Measurements from ENCODE around the gene ECD. TPM values are rescaled to one million over a fixed set of nuclear protein-coding genes. Genes with fewer than 3 reads are reported as not detected.

Gene ECD
- total RNA-seq, 2 experiments from 2014 or later, result 50.5 to 57.7 TPM

DNA sequence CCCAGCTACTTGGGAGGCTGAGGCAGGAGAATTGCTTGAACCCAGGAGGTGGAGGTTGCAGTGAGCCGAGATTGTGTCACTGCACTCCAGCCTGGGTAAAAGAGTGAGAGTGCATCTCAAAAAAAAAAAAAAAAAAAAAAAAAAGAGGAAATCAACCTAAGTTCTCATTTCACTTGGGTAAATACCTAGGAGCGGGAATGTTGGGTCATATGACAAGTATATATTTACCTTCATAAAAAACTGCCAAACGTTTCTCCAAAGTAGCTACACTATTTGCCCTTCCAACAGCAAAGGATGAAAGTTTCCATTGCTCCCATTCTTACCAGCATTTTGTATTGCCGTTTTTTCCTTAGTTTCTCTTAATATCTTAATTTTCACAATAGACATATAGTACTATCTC lies 81.0 kb downstream of the ECD start:
- H3K27ac ChIP-seq (ENCODE audit: low read depth in 1 of 2, low read length in 2 of 2), result no peak overlapping the region

DNA sequence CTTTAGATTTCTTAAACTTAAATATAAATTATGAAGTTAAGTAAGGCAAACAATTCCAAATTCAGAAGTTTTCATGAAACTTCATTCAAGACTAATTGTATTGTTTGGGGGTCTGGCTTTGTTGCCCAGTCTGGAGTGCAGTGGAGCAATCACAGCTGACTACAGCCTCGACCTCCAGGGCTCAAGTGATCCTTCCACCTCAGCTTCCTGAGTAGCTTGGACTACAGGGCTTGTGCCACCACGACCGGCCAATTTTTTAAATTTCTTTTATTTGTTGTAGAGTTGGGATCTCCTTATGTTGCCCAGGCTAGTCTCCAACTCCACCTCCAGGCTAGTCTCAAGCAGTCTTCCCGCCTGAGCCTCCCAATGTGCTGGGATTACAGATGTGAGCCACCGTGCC lies 83.6 kb downstream of the ECD start:
- Mint-ChIP-seq H3K9me3 (no peaks in the 10 kb centered on the region), H3K27ac (no peak overlapping the region), H3K36me3 (ENCODE audit: low read depth) (peaks cover 3% of the 10 kb centered on the region), H3K27me3 (no peaks in the 10 kb centered on the region), H3K4me1 (ENCODE audit: low read depth) (peaks cover 9% of the 10 kb centered on the region), H3K4me3 (no peak overlapping the region)
- ATAC-seq (ENCODE audit: poor library complexity) (no peak), DNase-seq (no peak)
- Histone ChIP-seq H3K4me1 (ENCODE audit: insufficient read depth, low read length) (no peaks in the 10 kb centered on the region), H3K36me3 (ENCODE audit: insufficient read depth, low read length) (no peaks in the 10 kb centered on the region), H3K27me3 (ENCODE audit: control insufficient read depth in 1 of 2, insufficient read depth in 2 of 2, low read length in 2 of 2) (no peaks in the 10 kb centered on the region), H3K4me3 (ENCODE audit: low read length) (no peak overlapping the region), H3K27ac (ENCODE audit: low read depth in 1 of 2, low read length in 2 of 2) (no peak overlapping the region), H3K9me3 (ENCODE audit: control insufficient read depth in 1 of 2, insufficient read depth in 1 of 2, low read length in 2 of 2) (no peaks in the 10 kb centered on the region)
- POLR2A ChIA-PET, result interaction anchor here (0.5 to 1.9 kb wide), 2 partner anchors 9 to 12 kb away, joined by 3 to 8 read pairs; partner anchors contain the start of gene P4HA1
- CTCF ChIA-PET, result interaction anchor here (1.5 kb wide), 1 partner anchor 13 kb away, joined by 4 read pairs; the partner anchor contains the start of gene P4HA1
- no peak for TF ChIP-seq CTCF (IDR thresholded peaks at IDR 0.05)
- intact Hi-C loops (cut with DNase I, micrococcal nuclease), result no loop called here

More for the DNA sequence above, 81.0 kb downstream of the ECD start:
- Histone ChIP-seq H3K27me3 (ENCODE audit: control insufficient read depth in 1 of 2, insufficient read depth in 2 of 2, low read length in 2 of 2) (no peaks in the 10 kb centered on the region), H3K4me1 (ENCODE audit: insufficient read depth, low read length) (no peaks in the 10 kb centered on the region), H3K36me3 (ENCODE audit: insufficient read depth, low read length) (no peaks in the 10 kb centered on the region), H3K4me3 (ENCODE audit: low read length) (no peak overlapping the region), H3K9me3 (ENCODE audit: control insufficient read depth in 1 of 2, insufficient read depth in 1 of 2, low read length in 2 of 2) (no peaks in the 10 kb centered on the region)
- H3K9me3 Mint-ChIP-seq, result no peaks in the 10 kb centered on the region
- ChIA-PET POLR2A (interaction anchor here (3.3 kb wide), 1 partner anchor 9 kb away, joined by 14 read pairs; the partner anchor contains the start of gene P4HA1), CTCF (interaction anchor here (0.6 kb wide), 1 partner anchor 105 kb away, joined by 4 read pairs; no protein-coding TSS in a partner anchor)
- H3K4me1 Mint-ChIP-seq (ENCODE audit: low read depth), result peaks cover 10% of the 10 kb centered on the region
- peaks cover 9% of the 10 kb centered on the region for H3K36me3 Mint-ChIP-seq (ENCODE audit: low read depth)
- H3K27ac Mint-ChIP-seq, result no peak overlapping the region
- no peak overlapping the region for H3K4me3 Mint-ChIP-seq
- intact Hi-C loops (cut with DNase I, micrococcal nuclease), result no loop called here
- no peaks in the 10 kb centered on the region for H3K27me3 Mint-ChIP-seq
- no peak for DNase-seq
- no peak for ATAC-seq (ENCODE audit: poor library complexity)
- no peak for TF ChIP-seq CTCF (IDR thresholded peaks at IDR 0.05)

Other genes with a start within 250 kb of the ECD start
- not detected for gene PLA2G12B, start 213.2 kb downstream of the ECD start, total RNA-seq
- gene P4HA1, start 71.1 kb downstream of the ECD start, total RNA-seq, result 1 to 10 TPM; 9.0 to 9.1 TPM
- gene NUDT13, start 57.6 kb downstream of the ECD start, total RNA-seq, result under 1 TPM; 0.67 to 0.82 TPM
- gene FAM149B1, start 111 bp upstream of the ECD start, total RNA-seq, result 1 to 10 TPM; 7.0 to 7.7 TPM
- 10 to 100 TPM; 15.4 to 15.8 TPM for gene DNAJC9, start 79.2 kb upstream of the ECD start, total RNA-seq
- gene MRPS16, start 84.6 kb upstream of the ECD start, total RNA-seq, result 10 to 100 TPM; 28.3 to 31.9 TPM
- gene CFAP70, start 190.9 kb upstream of the ECD start, total RNA-seq, result 1 to 10 TPM; 2.6 TPM
- gene ANXA7, start 246.1 kb upstream of the ECD start, total RNA-seq, result 10 to 100 TPM; 77.7 to 79.6 TPM